NCI-H774 (cell line): Measurements from ENCODE around the gene CRY2.
"Not testable (repeated sequence)": the region's sequence is repeated elsewhere in the genome, so short reads cannot be mapped to it uniquely, and the experiment has no call there.

Experiments
- DNase-seq: peaks from one replicate; lab custom pipeline; 2025; lab: John Stamatoyannopoulos, UW

Gene CRY2

GRCh38 chr11:45899448-45900174 is 52.3 kb downstream of the CRY2 start:
- DNase-seq = peak; percentile 89

- not testable (repeated sequence) for DNase-seq
These were observed 53.0 kb downstream of the CRY2 start for GRCh38 chr11:45900175-45900800.

GRCh38 chr11:45900916-45901617 is 53.8 kb downstream of the CRY2 start:
- DNase-seq = no peak

- DNase-seq = no peak
These were observed 54.4 kb downstream of the CRY2 start for GRCh38 chr11:45901626-45902025.

- no peak for DNase-seq
These were observed 55.4 kb downstream of the CRY2 start for GRCh38 chr11:45902452-45903380.

- no peak for DNase-seq
These were observed 57.1 kb downstream of the CRY2 start for GRCh38 chr11:45904309-45904915.

GRCh38 chr11:45905095-45905494 is 57.8 kb downstream of the CRY2 start:
- no peak for DNase-seq

GRCh38 chr11:45905576-45905975 is 58.3 kb downstream of the CRY2 start:
- DNase-seq = not testable (repeated sequence)

- no peak for DNase-seq
These were observed 58.9 kb downstream of the CRY2 start for GRCh38 chr11:45906096-45906682.

- no peak for DNase-seq
These were observed 59.8 kb downstream of the CRY2 start, which contains the start of gene FREY1 for GRCh38 chr11:45906965-45907611. Gene FREY1 (minus strand): TSS chr11:45907271. CDS start chr11:45907245, 26 bp downstream.

- no peak for DNase-seq
These were observed 60.7 kb downstream of the CRY2 start for GRCh38 chr11:45907911-45908370.

- DNase-seq = no peak
These were observed 62.6 kb downstream of the CRY2 start for GRCh38 chr11:45909594-45910475.

- DNase-seq = no peak
These were observed 63.3 kb downstream of the CRY2 start for GRCh38 chr11:45910623-45911022.

GRCh38 chr11:45913514-45913913 is 66.2 kb downstream of the CRY2 start:
- no peak for DNase-seq

GRCh38 chr11:45913942-45914635 is 66.8 kb downstream of the CRY2 start:
- no peak for DNase-seq

GRCh38 chr11:45915446-45915845 is 68.2 kb downstream of the CRY2 start:
- no peak for DNase-seq

- no peak for DNase-seq
These were observed 70.0 kb downstream of the CRY2 start for GRCh38 chr11:45917286-45917622.

- peak; percentile 95 for DNase-seq
These were observed 70.5 kb downstream of the CRY2 start, which contains the start of gene PEX16 for GRCh38 chr11:45917623-45918330. Gene PEX16 (minus strand): TSS chr11:45917877. CDS start chr11:45917811, 66 bp downstream.
